ENCODE measurements around the gene STK4. TPM values are rescaled to one million over a fixed set of nuclear protein-coding genes. Genes with fewer than 3 reads are reported as not detected.

STK4 gene
- total RNA-seq, 1 experiment from 2014 or later: 41.2 TPM

GRCh38 chr20:44997668-44998067 is 31.4 kb downstream of the STK4 start:
- H3K27ac Mint-ChIP-seq: no peak overlapping the region
- peaks cover 61% of the 10 kb centered on the region for H3K36me3 Mint-ChIP-seq
- H3K4me1 Mint-ChIP-seq: peaks cover 5% of the 10 kb centered on the region
- TF ChIP-seq ZNF232 (CRISPR knock-in tag; IDR thresholded peaks at IDR 0.05) (no peak), ZBTB21 (CRISPR knock-in tag; IDR thresholded peaks at IDR 0.05; ENCODE audit: borderline replicate concordance) (no peak), NR1H2 (CRISPR knock-in tag; IDR thresholded peaks at IDR 0.05) (no peak), SP1 (CRISPR knock-in tag; conservative IDR thresholded peaks at IDR 0.05) (no peak), ATF1 (CRISPR knock-in tag; IDR thresholded peaks at IDR 0.05) (no peak), FOXK1 (CRISPR knock-in tag; IDR thresholded peaks at IDR 0.05) (no peak), MXD4 (CRISPR knock-in tag; IDR thresholded peaks at IDR 0.05; ENCODE audit: borderline replicate concordance) (no peak), GTF2I (CRISPR knock-in tag; conservative IDR thresholded peaks at IDR 0.05) (no peak), ELF4 (CRISPR knock-in tag; IDR thresholded peaks at IDR 0.05; ENCODE audit: low read depth) (no peak)
- no peak overlapping the region for H3K4me3 Mint-ChIP-seq
- no peaks in the 10 kb centered on the region for H3K27me3 Mint-ChIP-seq (ENCODE audit: low read depth)
- DNase-seq (ENCODE audit: low spot score) (no peak), ATAC-seq (no peak)
- ChIA-PET POLR2A (no interaction called here), CTCF (interaction anchor here (0.7 kb wide), 1 partner anchor 13 kb away, joined by 3 read pairs; no protein-coding TSS in a partner anchor)
- no peaks in the 10 kb centered on the region for H3K9me3 Mint-ChIP-seq

- Mint-ChIP-seq H3K4me3 (no peak overlapping the region), H3K36me3 (peaks cover 11% of the 10 kb centered on the region; the same call in 1 of the 2 replicates), H3K4me1 (no peaks in the 10 kb centered on the region), H3K9me3 (no peaks in the 10 kb centered on the region), H3K27ac (no peak overlapping the region), H3K27me3 (ENCODE audit: low read depth) (no peaks in the 10 kb centered on the region)
- CTCF ChIA-PET: interaction anchor here (2.2 kb wide), 1 partner anchor 87 kb away, joined by 13 read pairs; no protein-coding TSS in a partner anchor
- POLR2A ChIA-PET: no interaction called here
- ATAC-seq (no peak), DNase-seq (ENCODE audit: low spot score) (no peak)
- TF ChIP-seq CREB1 (CRISPR knock-in tag; IDR thresholded peaks at IDR 0.05) (no peak), NR2C2 (CRISPR knock-in tag; IDR thresholded peaks at IDR 0.05) (no peak), NR3C1 (CRISPR knock-in tag; conservative IDR thresholded peaks at IDR 0.05; ENCODE audit: low read depth) (no peak), FOXP4 (CRISPR knock-in tag; IDR thresholded peaks at IDR 0.05) (no peak), CREM (CRISPR knock-in tag; IDR thresholded peaks at IDR 0.05) (no peak), ZNF138 (CRISPR knock-in tag; conservative IDR thresholded peaks at IDR 0.05) (no peak)
- TF ChIP-seq, protein P1, sequence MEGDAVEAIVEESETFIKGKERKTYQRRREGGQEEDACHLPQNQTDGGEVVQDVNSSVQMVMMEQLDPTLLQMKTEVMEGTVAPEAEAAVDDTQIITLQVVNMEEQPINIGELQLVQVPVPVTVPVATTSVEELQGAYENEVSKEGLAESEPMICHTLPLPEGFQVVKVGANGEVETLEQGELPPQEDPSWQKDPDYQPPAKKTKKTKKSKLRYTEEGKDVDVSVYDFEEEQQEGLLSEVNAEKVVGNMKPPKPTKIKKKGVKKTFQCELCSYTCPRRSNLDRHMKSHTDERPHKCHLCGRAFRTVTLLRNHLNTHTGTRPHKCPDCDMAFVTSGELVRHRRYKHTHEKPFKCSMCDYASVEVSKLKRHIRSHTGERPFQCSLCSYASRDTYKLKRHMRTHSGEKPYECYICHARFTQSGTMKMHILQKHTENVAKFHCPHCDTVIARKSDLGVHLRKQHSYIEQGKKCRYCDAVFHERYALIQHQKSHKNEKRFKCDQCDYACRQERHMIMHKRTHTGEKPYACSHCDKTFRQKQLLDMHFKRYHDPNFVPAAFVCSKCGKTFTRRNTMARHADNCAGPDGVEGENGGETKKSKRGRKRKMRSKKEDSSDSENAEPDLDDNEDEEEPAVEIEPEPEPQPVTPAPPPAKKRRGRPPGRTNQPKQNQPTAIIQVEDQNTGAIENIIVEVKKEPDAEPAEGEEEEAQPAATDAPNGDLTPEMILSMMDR (IDR thresholded peaks at IDR 0.05): no peak
- TF ChIP-seq, protein P2, sequence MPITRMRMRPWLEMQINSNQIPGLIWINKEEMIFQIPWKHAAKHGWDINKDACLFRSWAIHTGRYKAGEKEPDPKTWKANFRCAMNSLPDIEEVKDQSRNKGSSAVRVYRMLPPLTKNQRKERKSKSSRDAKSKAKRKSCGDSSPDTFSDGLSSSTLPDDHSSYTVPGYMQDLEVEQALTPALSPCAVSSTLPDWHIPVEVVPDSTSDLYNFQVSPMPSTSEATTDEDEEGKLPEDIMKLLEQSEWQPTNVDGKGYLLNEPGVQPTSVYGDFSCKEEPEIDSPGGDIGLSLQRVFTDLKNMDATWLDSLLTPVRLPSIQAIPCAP (CRISPR knock-in tag; IDR thresholded peaks at IDR 0.05): no peak
Measured at GRCh38 chr20:45008521-45009049, 42.3 kb downstream of the STK4 start.

DNA sequence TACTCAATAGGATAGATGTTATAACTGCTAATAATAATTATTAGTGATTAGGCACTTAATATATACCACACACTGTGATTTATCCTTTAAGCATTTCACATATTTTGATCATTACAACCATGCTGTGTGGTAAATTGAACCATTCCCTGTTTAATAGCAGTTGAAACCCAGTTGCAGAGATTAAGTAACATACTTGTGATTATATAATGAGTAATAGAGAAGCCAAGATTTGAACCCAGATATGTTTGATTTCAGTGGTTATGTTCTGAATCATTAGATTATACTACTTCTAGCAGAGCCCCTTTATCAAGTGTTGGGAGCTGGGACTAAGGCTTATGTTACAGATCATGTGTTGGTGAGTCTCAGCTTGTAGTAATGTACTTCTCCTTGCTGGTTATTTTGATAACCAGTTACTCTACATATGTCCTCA is 44.1 kb downstream of the STK4 start:
- H3K4me1 Mint-ChIP-seq: peaks cover 9% of the 10 kb centered on the region
- ATAC-seq: no peak
- TF ChIP-seq PREB (CRISPR knock-in tag; IDR thresholded peaks at IDR 0.05; ENCODE audit: borderline replicate concordance) (no peak), NFYB (CRISPR knock-in tag; conservative IDR thresholded peaks at IDR 0.05; ENCODE audit: low read depth) (no peak), NR1H2 (CRISPR knock-in tag; IDR thresholded peaks at IDR 0.05) (no peak), USF2 (CRISPR knock-in tag; IDR thresholded peaks at IDR 0.05) (no peak), USF1 (CRISPR knock-in tag; IDR thresholded peaks at IDR 0.05) (no peak), FOXK1 (CRISPR knock-in tag; IDR thresholded peaks at IDR 0.05) (no peak)
- TF ChIP-seq, protein P3, sequence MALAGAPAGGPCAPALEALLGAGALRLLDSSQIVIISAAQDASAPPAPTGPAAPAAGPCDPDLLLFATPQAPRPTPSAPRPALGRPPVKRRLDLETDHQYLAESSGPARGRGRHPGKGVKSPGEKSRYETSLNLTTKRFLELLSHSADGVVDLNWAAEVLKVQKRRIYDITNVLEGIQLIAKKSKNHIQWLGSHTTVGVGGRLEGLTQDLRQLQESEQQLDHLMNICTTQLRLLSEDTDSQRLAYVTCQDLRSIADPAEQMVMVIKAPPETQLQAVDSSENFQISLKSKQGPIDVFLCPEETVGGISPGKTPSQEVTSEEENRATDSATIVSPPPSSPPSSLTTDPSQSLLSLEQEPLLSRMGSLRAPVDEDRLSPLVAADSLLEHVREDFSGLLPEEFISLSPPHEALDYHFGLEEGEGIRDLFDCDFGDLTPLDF (CRISPR knock-in tag; IDR thresholded peaks at IDR 0.05): no peak
- TF ChIP-seq, protein P2 (CRISPR knock-in tag; IDR thresholded peaks at IDR 0.05): no peak

More for the DNA sequence above, 44.1 kb downstream of the STK4 start:
- POLR2A ChIA-PET: no interaction called here
- H3K27me3 Mint-ChIP-seq (ENCODE audit: low read depth): no peaks in the 10 kb centered on the region
- H3K27ac Mint-ChIP-seq: no peak overlapping the region
- H3K36me3 Mint-ChIP-seq: peaks cover 8% of the 10 kb centered on the region; the same call in 1 of the 2 replicates
- DNase-seq (ENCODE audit: low spot score): no peak
- no peak overlapping the region for H3K4me3 Mint-ChIP-seq
- H3K9me3 Mint-ChIP-seq: no peaks in the 10 kb centered on the region
- CTCF ChIA-PET: interaction anchor here (1.0 to 4.7 kb wide), 14 partner anchors 8 to 280 kb away, joined by 3 to 61 read pairs (median 6); partner anchors contain the start of genes PABPC1L and TOMM34
